Activated CD4-positive, alpha-beta memory T cell treated with anti-CD3 and anti-CD28 coated beads, Interleukin-2, amount 10 ng/mL, durations not matched to agents 7 days and 5 days (primary cell): Measurements from ENCODE around the gene EXOC2. TPM values are rescaled to one million over a fixed set of nuclear protein-coding genes. Genes with fewer than 3 reads are reported as not detected.

Experiments used
- CTCF ChIA-PET: fragments of 350-600 bp; sonication (Branson Sonifier 250); formaldehyde crosslinking; loops from one replicate; lab custom pipeline; 2021; ENCODE audit warnings: antibody characterized with exemption, inconsistent platforms; lab: Charles Lee
- POLR2A ChIA-PET: fragments of 350-600 bp; sonication (Branson Sonifier 250); formaldehyde crosslinking; loops from one replicate; lab custom pipeline; 2021; ENCODE audit warnings: antibody characterized with exemption; lab: Charles Lee
- DNase-seq: peaks from one replicate; pipeline ENCODE4 v3.0.0-alpha.2; 2020
- H3K27ac Mint-ChIP-seq: one replicate; pipeline ENCODE4 v1.8.0; 2021; ENCODE audit warnings: mild to moderate bottlenecking, mixed read lengths
- H3K27me3 Mint-ChIP-seq: one replicate; pipeline ENCODE4 v1.8.0; 2021; ENCODE audit warnings: mixed read lengths
- H3K36me3 Mint-ChIP-seq: one replicate; pipeline ENCODE4 v1.8.0; 2021; ENCODE audit warnings: low read depth, mixed read lengths
- H3K4me1 Mint-ChIP-seq: one replicate; pipeline ENCODE4 v1.8.0; 2021; ENCODE audit warnings: mixed read lengths
- H3K4me3 Mint-ChIP-seq: one replicate; pipeline ENCODE4 v1.8.0; 2021; ENCODE audit warnings: mild to moderate bottlenecking, mixed read lengths
- H3K9me3 Mint-ChIP-seq: one replicate; pipeline ENCODE4 v1.8.0; 2021; ENCODE audit warnings: mixed read lengths
- total RNA-seq, 2 experiments: library from RNA; stranded (reverse); gene quantifications; one replicate each; pipeline ENCODE4 v1.2.3, GENCODE V29; 2021

EXOC2 gene
- total RNA-seq, 2 experiments from 2014 or later, result 31.9 to 35.7 TPM

- peak overlapping the region; percentile 64 for H3K4me3 Mint-ChIP-seq
- H3K4me1 Mint-ChIP-seq, result peaks cover 55% of the 10 kb centered on the region
Measured at GRCh38 chr6:447381-448165, 245.4 kb downstream of the EXOC2 start.

DNA sequence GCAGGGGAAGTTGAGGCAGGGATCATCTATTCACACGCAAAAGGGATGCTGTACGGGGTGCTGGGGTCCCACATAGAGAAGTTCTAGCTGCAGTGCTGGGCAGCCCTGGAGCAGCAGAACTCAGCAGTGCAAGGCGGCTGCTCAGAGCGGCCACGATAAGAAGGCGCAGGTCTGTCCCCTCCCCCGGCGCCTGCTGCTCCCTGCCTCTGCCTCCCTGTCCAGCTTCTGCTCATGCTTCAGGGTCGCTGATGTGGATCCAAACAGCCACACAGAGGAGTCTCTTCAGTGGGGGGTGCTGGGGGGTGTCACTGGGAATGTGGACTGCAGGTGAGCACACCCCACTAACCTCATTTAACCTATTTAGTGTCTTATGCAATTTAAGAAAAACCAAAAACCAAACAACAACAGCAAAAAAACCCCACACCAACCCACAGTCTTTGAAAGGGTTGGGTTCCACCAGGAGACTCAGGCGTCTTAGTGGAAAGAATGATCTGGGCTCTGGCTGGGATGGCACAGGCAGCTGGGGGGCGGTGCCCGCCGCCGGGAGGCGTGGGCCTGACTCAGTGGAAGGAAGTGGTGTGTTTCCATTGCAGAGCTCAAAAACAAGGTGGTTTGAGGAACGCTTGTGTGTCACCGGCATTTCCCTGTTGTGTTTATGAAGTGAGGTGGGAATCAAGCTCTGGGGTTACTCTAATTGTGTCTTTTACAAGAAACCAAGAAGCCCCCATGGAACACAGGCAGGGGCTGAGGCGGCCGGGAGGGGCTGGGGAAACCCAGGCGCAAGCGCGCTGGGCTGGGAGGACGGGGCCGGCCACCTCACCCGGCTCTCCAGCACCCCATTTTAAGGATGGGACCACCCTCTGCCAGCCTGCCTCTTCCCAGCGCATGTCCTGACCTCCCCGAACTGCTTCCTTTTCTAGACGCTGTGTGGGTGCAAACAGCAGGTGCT is 246.2 kb downstream of the EXOC2 start:
- H3K27ac Mint-ChIP-seq, result peak overlapping the region; percentile 87
- CTCF ChIA-PET, result interaction anchor here (0.8 to 3.1 kb wide), 13 partner anchors 9 to 225 kb away, joined by 3 to 12 read pairs (median 3); no protein-coding TSS in a partner anchor
- peaks cover 12% of the 10 kb centered on the region for H3K27me3 Mint-ChIP-seq
- peaks cover 6% of the 10 kb centered on the region for H3K36me3 Mint-ChIP-seq
- POLR2A ChIA-PET, result interaction anchor here (0.5 to 4.6 kb wide), 25 partner anchors 11 to 246 kb away, joined by 3 to 110 read pairs (median 13); partner anchors contain the start of genes EXOC2 and IRF4
- peaks cover 5% of the 10 kb centered on the region for H3K9me3 Mint-ChIP-seq
- H3K4me3 Mint-ChIP-seq, result peak overlapping the region; percentile 64
- peak; percentile 92 for DNase-seq
- H3K4me1 Mint-ChIP-seq, result peaks cover 55% of the 10 kb centered on the region

More at GRCh38 chr6:447381-448165, 245.4 kb downstream of the EXOC2 start:
- DNase-seq, result peak; percentile 56
- Mint-ChIP-seq H3K27ac (peak overlapping the region; percentile 87), H3K9me3 (peaks cover 5% of the 10 kb centered on the region), H3K36me3 (peaks cover 6% of the 10 kb centered on the region), H3K27me3 (peaks cover 6% of the 10 kb centered on the region)
- CTCF ChIA-PET, result interaction anchor here (0.8 to 3.1 kb wide), 12 partner anchors 8 to 226 kb away, joined by 3 to 12 read pairs (median 3); no protein-coding TSS in a partner anchor
- POLR2A ChIA-PET, result interaction anchor here (0.7 to 4.6 kb wide), 18 partner anchors 12 to 101 kb away, joined by 3 to 110 read pairs (median 19); partner anchors contain the start of gene IRF4

- ChIA-PET CTCF (interaction anchor here (0.7 to 3.1 kb wide), 9 partner anchors 11 to 257 kb away, joined by 3 to 12 read pairs (median 4); no protein-coding TSS in a partner anchor), POLR2A (interaction anchor here (0.5 to 4.6 kb wide), 22 partner anchors 10 to 103 kb away, joined by 3 to 110 read pairs (median 13); partner anchors contain the start of gene IRF4)
- peaks cover 6% of the 10 kb centered on the region for H3K36me3 Mint-ChIP-seq
- no peak overlapping the region for H3K4me3 Mint-ChIP-seq
- DNase-seq, result no peak
- H3K27ac Mint-ChIP-seq, result peak overlapping the region; percentile 87
- peaks cover 5% of the 10 kb centered on the region for H3K9me3 Mint-ChIP-seq
- peaks cover 14% of the 10 kb centered on the region for H3K27me3 Mint-ChIP-seq
- H3K4me1 Mint-ChIP-seq, result peaks cover 55% of the 10 kb centered on the region
Measured at GRCh38 chr6:445571-446417, 247.1 kb downstream of the EXOC2 start.

DNA sequence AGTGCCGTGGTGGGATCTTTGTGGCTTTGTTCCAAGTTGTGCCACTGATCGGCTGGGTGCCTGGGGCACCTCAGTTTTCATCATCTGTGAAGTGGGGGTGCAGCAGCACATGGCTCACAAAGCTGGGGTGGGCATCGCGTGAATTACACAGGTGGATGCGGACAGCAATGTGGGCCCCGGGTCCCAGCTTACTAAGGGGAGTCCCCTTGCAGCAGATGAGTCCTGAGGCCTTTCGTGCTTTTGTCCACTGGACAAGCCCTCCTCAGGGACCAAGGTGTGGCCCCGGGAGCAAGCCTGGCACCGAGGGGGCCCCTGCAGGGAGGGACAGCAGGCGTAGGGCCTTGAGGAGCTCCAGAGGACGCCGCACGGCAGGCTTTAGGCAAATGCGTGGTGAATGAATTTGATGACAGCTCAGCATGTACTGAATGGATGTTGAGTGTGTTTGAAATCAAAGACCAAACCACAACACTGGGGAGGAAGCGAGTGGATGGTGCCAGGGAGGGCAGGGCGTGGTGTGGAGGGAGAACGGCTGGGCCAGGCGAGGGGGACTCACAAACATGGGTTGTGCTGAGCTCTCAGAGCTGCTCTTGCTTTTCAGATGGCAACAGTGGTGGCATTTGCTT is 248.2 kb downstream of the EXOC2 start:
- CTCF ChIA-PET, result interaction anchor here (0.8 to 3.1 kb wide), 7 partner anchors 10 to 297 kb away, joined by 3 to 12 read pairs (median 5); no protein-coding TSS in a partner anchor
- POLR2A ChIA-PET, result interaction anchor here (0.8 to 4.6 kb wide), 17 partner anchors 9 to 214 kb away, joined by 3 to 110 read pairs (median 21); partner anchors contain the start of genes DUSP22 and IRF4
- Mint-ChIP-seq H3K27ac (peak overlapping the region; percentile 87), H3K36me3 (peaks cover 6% of the 10 kb centered on the region), H3K27me3 (peaks cover 16% of the 10 kb centered on the region), H3K4me1 (peaks cover 55% of the 10 kb centered on the region), H3K9me3 (peaks cover 2% of the 10 kb centered on the region), H3K4me3 (peak overlapping the region; percentile 33)
- peak; percentile 71 for DNase-seq

- peaks cover 51% of the 10 kb centered on the region for H3K4me1 Mint-ChIP-seq
- H3K9me3 Mint-ChIP-seq, result peaks cover 2% of the 10 kb centered on the region
- no peak overlapping the region for H3K4me3 Mint-ChIP-seq
- CTCF ChIA-PET, result interaction anchor here (1.1 kb wide), 1 partner anchor 278 kb away, joined by 3 read pairs; no protein-coding TSS in a partner anchor
- DNase-seq, result no peak
- H3K27me3 Mint-ChIP-seq, result peaks cover 19% of the 10 kb centered on the region
- H3K27ac Mint-ChIP-seq, result no peak overlapping the region
- peaks cover 2% of the 10 kb centered on the region for H3K36me3 Mint-ChIP-seq
- POLR2A ChIA-PET, result interaction anchor here (3.2 to 4.6 kb wide), 3 partner anchors 8 to 59 kb away, joined by 13 to 110 read pairs (median 56); partner anchors contain the start of gene IRF4
Measured at GRCh38 chr6:443621-444159, 249.2 kb downstream of the EXOC2 start.

DNA sequence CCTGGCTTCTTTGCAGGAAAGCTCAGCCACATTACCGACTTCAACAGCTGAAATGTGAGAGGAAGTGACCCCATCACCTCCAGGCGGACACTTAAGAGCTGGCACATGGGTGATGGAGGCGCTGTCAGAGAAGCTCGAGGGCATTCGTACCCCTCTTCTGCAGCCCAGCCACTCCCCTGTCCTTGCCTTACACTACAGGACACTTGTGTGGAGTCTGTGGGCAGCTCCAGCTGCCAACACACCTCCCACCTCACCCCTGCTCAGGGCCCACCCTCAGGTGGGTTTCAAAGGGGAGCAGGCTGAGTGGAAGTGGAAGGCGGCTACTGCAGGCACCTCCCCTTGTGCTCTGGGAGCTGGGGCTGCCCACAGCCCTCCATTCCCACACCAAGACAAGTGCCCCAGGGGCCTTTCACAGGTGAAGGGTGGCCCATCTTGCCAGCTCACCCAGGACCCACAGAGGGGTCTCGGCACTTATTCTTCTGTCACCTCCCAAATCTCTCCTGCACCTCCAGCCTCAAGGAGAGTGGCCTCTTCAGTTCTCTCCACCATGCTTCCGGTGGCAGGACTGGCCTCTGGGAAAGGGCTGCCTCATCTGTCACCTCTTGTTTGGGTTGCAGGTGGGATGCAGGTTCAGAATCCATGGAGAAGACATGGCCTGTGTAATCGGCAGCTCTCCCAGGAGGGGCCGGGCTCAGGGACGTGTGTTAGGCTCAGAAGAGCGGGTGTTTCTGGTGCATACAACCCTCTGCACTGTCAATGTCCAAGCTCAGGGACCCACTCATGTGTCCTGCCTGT is 251.6 kb downstream of the EXOC2 start:
- Mint-ChIP-seq H3K27ac (no peak overlapping the region), H3K9me3 (no peaks in the 10 kb centered on the region), H3K27me3 (peaks cover 25% of the 10 kb centered on the region), H3K36me3 (no peaks in the 10 kb centered on the region), H3K4me3 (no peak overlapping the region), H3K4me1 (peaks cover 34% of the 10 kb centered on the region)
- DNase-seq, result no peak
- POLR2A ChIA-PET, result no interaction called here
- CTCF ChIA-PET, result no interaction called here

DNA sequence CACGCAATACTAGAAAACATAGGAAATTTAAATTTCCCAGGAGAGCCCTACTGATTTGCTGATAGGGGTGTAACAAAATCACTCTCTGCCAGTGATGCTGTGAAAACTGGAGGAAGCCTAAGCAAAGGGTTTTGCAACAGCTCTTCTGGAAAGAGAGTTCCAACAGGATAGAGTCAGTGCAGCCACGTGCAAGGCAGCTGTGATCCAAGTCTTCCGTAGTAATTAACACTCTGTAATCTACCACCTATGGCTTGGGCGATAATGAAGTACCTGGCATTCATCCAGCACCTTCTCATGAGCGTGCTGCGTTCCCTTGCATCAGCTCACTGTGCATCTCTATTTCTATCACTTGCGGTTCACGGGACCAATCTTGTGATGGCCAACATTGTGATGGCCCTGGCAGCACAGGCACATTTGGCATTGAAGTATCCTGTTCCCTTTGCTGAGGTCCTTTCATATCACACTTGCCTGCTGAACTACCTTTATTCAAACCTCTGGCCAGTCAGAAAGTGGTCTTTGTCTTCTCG is 253.2 kb downstream of the EXOC2 start:
- Mint-ChIP-seq H3K4me1 (peaks cover 28% of the 10 kb centered on the region), H3K27me3 (peaks cover 25% of the 10 kb centered on the region), H3K9me3 (no peaks in the 10 kb centered on the region), H3K36me3 (no peaks in the 10 kb centered on the region), H3K4me3 (no peak overlapping the region), H3K27ac (no peak overlapping the region)
- CTCF ChIA-PET, result no interaction called here
- DNase-seq, result peak; percentile 16
- POLR2A ChIA-PET, result no interaction called here

- DNase-seq, result peak; percentile 11
- H3K4me3 Mint-ChIP-seq, result no peak overlapping the region
- H3K9me3 Mint-ChIP-seq, result no peaks in the 10 kb centered on the region
- CTCF ChIA-PET, result no interaction called here
- POLR2A ChIA-PET, result no interaction called here
- H3K36me3 Mint-ChIP-seq, result no peaks in the 10 kb centered on the region
- no peak overlapping the region for H3K27ac Mint-ChIP-seq
- H3K27me3 Mint-ChIP-seq, result peaks cover 21% of the 10 kb centered on the region
- H3K4me1 Mint-ChIP-seq, result peaks cover 27% of the 10 kb centered on the region
Measured at GRCh38 chr6:438634-439170, 254.2 kb downstream of the EXOC2 start.

DNA sequence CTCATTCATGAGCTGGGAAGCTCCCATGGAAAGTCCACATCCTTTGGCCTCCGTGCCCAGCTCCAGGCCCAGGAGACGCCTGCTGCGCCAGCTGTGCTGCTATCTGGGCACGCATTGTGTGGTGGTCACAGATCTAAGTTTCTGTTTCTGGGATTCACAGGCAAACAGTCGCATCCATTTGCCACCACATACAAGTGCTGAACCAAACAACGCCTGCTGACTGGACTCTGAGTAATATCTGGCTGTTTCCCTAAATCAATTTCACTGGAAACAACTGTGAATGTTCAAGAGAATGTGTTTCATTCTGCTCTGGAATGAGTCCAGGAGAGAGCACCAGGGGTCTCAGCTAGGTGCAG is 255.9 kb downstream of the EXOC2 start:
- Mint-ChIP-seq H3K27me3 (peaks cover 16% of the 10 kb centered on the region), H3K4me3 (no peak overlapping the region), H3K9me3 (no peaks in the 10 kb centered on the region), H3K27ac (no peak overlapping the region), H3K4me1 (peaks cover 38% of the 10 kb centered on the region), H3K36me3 (no peaks in the 10 kb centered on the region)
- CTCF ChIA-PET, result no interaction called here
- POLR2A ChIA-PET, result interaction anchor here (4.0 kb wide), 1 partner anchor 8 kb away, joined by 56 read pairs; no protein-coding TSS in a partner anchor
- DNase-seq, result peak; percentile 5

- ChIA-PET POLR2A (interaction anchor here (1.1 to 4.0 kb wide), 2 partner anchors 9 to 31 kb away, joined by 3 to 56 read pairs; no protein-coding TSS in a partner anchor), CTCF (no interaction called here)
- DNase-seq, result peak; percentile 15
- Mint-ChIP-seq H3K36me3 (peaks cover 1% of the 10 kb centered on the region), H3K4me1 (peaks cover 44% of the 10 kb centered on the region), H3K9me3 (no peaks in the 10 kb centered on the region), H3K27ac (no peak overlapping the region), H3K4me3 (no peak overlapping the region), H3K27me3 (peaks cover 15% of the 10 kb centered on the region)
Measured at GRCh38 chr6:436308-437036, 256.5 kb downstream of the EXOC2 start.
